DMS153 treated with DMSO at 0.1 percent for 48 hours (cell line): ENCODE measurements around the gene PGA3.
"Not testable (repeated sequence)": the region's sequence is repeated elsewhere in the genome, so short reads cannot be mapped to it uniquely, and the experiment has no call there.

Experiments
- DNase-seq: peaks from one replicate; lab custom pipeline; 2025; ENCODE audit not compliant: unreplicated experiment; lab: John Stamatoyannopoulos, UW

Gene PGA3

DNA sequence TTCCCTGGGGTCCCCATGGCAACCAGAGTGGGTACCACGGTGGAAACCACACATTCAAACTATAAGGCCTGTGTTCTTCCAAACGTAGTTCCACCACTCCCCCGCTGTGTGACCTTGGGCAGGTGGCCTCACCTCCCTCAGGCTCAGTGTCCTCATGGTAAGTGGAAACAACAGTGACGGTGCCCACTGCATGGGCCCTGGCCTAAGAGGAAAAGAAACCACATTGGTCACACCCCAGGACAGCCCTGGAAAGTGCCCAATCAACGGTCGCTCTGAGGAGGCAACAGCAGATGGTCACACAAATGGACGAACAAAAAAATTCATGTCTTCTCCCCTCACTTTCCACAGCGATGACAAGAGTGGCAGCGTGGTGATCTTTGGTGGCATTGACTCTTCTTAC lies 44.8 kb downstream of the PGA3 start:
- not testable (repeated sequence) for DNase-seq

- DNase-seq, result not testable (repeated sequence)
These were observed 45.9 kb downstream of the PGA3 start for GRCh38 chr11:61249201-61249600.

- not testable (repeated sequence) for DNase-seq
These were observed 47.8 kb downstream of the PGA3 start for GRCh38 chr11:61250796-61251765.

DNA sequence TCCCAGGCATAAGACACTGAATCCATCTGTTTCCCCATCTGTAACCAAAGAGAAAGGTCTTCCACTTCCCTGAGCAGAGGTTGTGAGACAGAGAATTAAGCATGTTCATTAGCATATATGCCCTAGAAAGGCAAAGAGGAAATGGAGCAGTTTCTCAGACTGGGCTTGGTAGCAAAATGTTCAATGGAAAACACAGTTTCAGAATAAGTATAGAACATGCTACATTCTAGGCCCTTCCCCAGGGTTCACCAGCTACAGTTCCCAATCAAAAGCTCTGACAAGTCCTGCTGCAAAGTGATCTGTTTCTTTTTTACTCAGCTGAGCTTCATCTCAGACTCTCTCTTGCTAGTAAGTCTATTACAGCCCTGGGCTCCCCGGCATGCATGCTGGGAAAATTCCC lies 49.0 kb downstream of the PGA3 start:
- DNase-seq, result not testable (repeated sequence)

DNA sequence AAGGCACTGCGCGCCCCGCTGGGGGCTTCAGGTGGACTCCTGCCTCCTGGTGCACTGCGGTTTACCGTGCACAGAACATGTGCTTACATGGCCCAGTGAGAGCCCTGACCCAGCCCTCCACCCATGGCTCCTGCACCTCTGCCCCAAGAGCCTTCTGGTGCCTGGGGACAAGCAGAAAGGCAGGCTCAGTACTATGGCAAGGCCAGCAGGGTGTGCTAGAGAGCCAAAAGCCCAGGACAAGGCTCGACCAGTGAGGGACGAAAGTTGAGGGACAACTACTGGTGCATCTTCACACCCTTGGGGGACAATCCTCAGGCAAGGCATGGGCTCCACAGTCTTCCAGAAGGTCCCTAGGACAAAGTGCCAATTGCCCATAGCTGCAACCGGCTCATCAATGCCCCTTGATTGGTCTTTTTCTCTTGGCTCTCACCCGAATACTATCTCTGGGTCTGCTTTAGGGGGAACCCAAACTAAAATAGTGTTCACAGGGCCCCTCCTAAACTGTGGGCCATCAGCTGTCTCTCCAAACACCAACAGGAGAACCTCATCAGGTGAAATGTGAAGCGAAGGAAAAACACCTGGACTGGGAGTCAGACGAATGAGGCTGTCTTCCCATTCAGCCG lies 51.2 kb downstream of the PGA3 start:
- DNase-seq, result peak; percentile 50

GRCh38 chr11:61256710-61257482 lies 53.6 kb downstream of the PGA3 start:
- DNase-seq, result no peak

GRCh38 chr11:61258546-61258945 lies 55.2 kb downstream of the PGA3 start:
- no peak for DNase-seq

- no peak for DNase-seq
These were observed 56.0 kb downstream of the PGA3 start for GRCh38 chr11:61259363-61259762.
